Left lung (tissue), 10 donors: Measurements from ENCODE around the gene CASP4. TPM values are rescaled to one million over a fixed set of nuclear protein-coding genes. Genes with fewer than 3 reads are reported as not detected.

Experiments
- ATAC-seq: fragments of 200-7000 bp; cut with Tn5 transposase; one replicate; pipeline ENCODE4 v1.9.1; 2020; ENCODE audit warnings: moderate library complexity
- DNase-seq, 4 donors: peaks; one replicate each; pipeline ENCODE4 v3.0.0-alpha.2; 2013 to 2020
- H3K27ac ChIP-seq, 2 donors: fragments of 200-600 bp; sonication (generic) in 1 of 2; one replicate each; pipeline versions ENCODE4 v1.5.0 to v1.8.0; 2020 to 2021
- H3K27me3 ChIP-seq, 2 donors: fragments of 200-600 bp; sonication (generic) in 1 of 2; one replicate each; pipeline versions ENCODE4 v1.5.0 to v1.8.0; 2020 to 2021
- H3K36me3 ChIP-seq, 2 donors: fragments of 200-600 bp; sonication (generic) in 1 of 2; one replicate each; pipeline versions ENCODE4 v1.5.0 to v1.8.0; 2020 to 2021
- H3K4me1 ChIP-seq, 2 donors: fragments of 200-600 bp; one replicate each; pipeline ENCODE4 v1.8.0; 2021
- H3K4me3 ChIP-seq, 2 donors: fragments of 200-600 bp; sonication (generic) in 1 of 2; one replicate each; pipeline versions ENCODE4 v1.5.0 to v1.8.0; 2020 to 2021; ENCODE audit warnings: mild to moderate bottlenecking in 1 of 2
- H3K9me3 ChIP-seq, 2 donors: fragments of 200-600 bp; sonication (generic) in 1 of 2; one replicate each; pipeline versions ENCODE4 v1.5.0 to v1.8.0; 2020 to 2021
- CTCF ChIP-seq, 2 donors: fragments of 200-600 bp; sonication (generic) in 1 of 2; IDR thresholded peaks; one replicate each; pipeline versions ENCODE4 v1.5.0 to v1.8.0; 2021; ENCODE audit warnings: antibody characterized with exemption in 2 of 2
- intact Hi-C, 2 donors: fragments of 100-400 bp; cut with DNase I; formaldehyde crosslinking; loops; one replicate each; pipeline versions ENCODE4 v1.11.2 to v1.14.2; 2022
- polyA plus RNA-seq, 6 donors: library from polyadenylated mRNA; unstranded; fragments of 120-200 nt; gene quantifications; one replicate each; pipeline ENCODE4 v1.2.1, GENCODE V29; 2013; ENCODE audit not compliant: insufficient read length in 6 of 6
- total RNA-seq, 2 donors: library from RNA; stranded (reverse); fragmentation: NEBNext Ultra II Directional; extraction: Animal tissue kit (Norgen Biotek cat#: 25700); gene quantifications; one replicate each; pipeline ENCODE4 v1.2.1, GENCODE V29; 2021
- donor health status: DM: no; HTN: yes; CAD: no.
- donor health status: DM: no; HTN: no; CAD: no.

Gene CASP4
- total and polyA plus RNA-seq, 8 donors = 62.6 to 103 (median 87.1) TPM

- Histone ChIP-seq H3K27me3 (no peaks in the 10 kb centered on the region), H3K36me3 (no peaks in the 10 kb centered on the region), H3K4me1 (no peaks in the 10 kb centered on the region), H3K9me3 (no peaks in the 10 kb centered on the region), H3K4me3 (no peak overlapping the region), H3K27ac (no peak overlapping the region)
- DNase-seq (no peak), ATAC-seq (no peak)
- no peak for TF ChIP-seq CTCF (IDR thresholded peaks at IDR 0.05)
- intact Hi-C loops = no loop called here
These were observed 34.8 kb upstream of the CASP4 start for GRCh38 chr11:105003151-105003550.

GRCh38 chr11:105000797-105001196, 32.4 kb upstream of the CASP4 start:
- H3K27me3 ChIP-seq = no peaks in the 10 kb centered on the region
- intact Hi-C loops = no loop called here
- H3K27ac ChIP-seq = no peak overlapping the region
- H3K36me3 ChIP-seq = no peaks in the 10 kb centered on the region
- peak in 1 of 4 donors; percentile 55 for DNase-seq
- no peaks in the 10 kb centered on the region for H3K4me1 ChIP-seq
- H3K9me3 ChIP-seq = no peaks in the 10 kb centered on the region
- no peak overlapping the region for H3K4me3 ChIP-seq
- peak; percentile 56 for ATAC-seq
- peak; percentile 39 to 69 for TF ChIP-seq CTCF (IDR thresholded peaks at IDR 0.05)

- no peak for TF ChIP-seq CTCF (IDR thresholded peaks at IDR 0.05)
- H3K36me3 ChIP-seq = no peaks in the 10 kb centered on the region
- H3K4me1 ChIP-seq = no peaks in the 10 kb centered on the region
- no peak for DNase-seq
- H3K4me3 ChIP-seq = no peak overlapping the region
- H3K9me3 ChIP-seq = no peaks in the 10 kb centered on the region
- intact Hi-C loops = no loop called here
- H3K27ac ChIP-seq = no peak overlapping the region
- no peak for ATAC-seq
- H3K27me3 ChIP-seq = no peaks in the 10 kb centered on the region
These were observed 31.8 kb upstream of the CASP4 start for GRCh38 chr11:105000167-105000566.

- Histone ChIP-seq H3K4me1 (no peaks in the 10 kb centered on the region), H3K27me3 (no peaks in the 10 kb centered on the region), H3K27ac (no peak overlapping the region), H3K36me3 (no peaks in the 10 kb centered on the region), H3K4me3 (no peak overlapping the region), H3K9me3 (no peaks in the 10 kb centered on the region)
- no peak for TF ChIP-seq CTCF (IDR thresholded peaks at IDR 0.05)
- no peak for ATAC-seq
- no peak for DNase-seq
- intact Hi-C loops = no loop called here
These were observed 31.3 kb upstream of the CASP4 start for GRCh38 chr11:104999721-105000120.

- intact Hi-C loops = no loop called here
- no peak for TF ChIP-seq CTCF (IDR thresholded peaks at IDR 0.05)
- no peak for ATAC-seq
These were observed 28.9 kb upstream of the CASP4 start for GRCh38 chr11:104997288-104997687.

More at GRCh38 chr11:104997288-104997687, 28.9 kb upstream of the CASP4 start:
- no peaks in the 10 kb centered on the region for H3K9me3 ChIP-seq
- no peaks in the 10 kb centered on the region for H3K4me1 ChIP-seq
- H3K27ac ChIP-seq = no peak overlapping the region
- H3K36me3 ChIP-seq = no peaks in the 10 kb centered on the region
- no peaks in the 10 kb centered on the region for H3K27me3 ChIP-seq
- H3K4me3 ChIP-seq = no peak overlapping the region
- no peak for DNase-seq
